ENCODE results near the gene SLC24A3. TPM values are rescaled to one million over a fixed set of nuclear protein-coding genes. Genes with fewer than 3 reads are reported as not detected.
A peak's percentile ranks its signal among the peaks of the same experiment; 100 is the strongest.

Gene SLC24A3
- total and polyA plus RNA-seq, 2 of the 13 experiments (the other 11 are each of a cell fraction or from before 2014, with no cell fraction given), result not detected

GRCh38 chr20:19652591-19653026 is 440.2 kb downstream of the SLC24A3 start (continued):
- TF ChIP-seq ETV5 (CRISPR knock-in tag; IDR thresholded peaks at IDR 0.05; ENCODE audit: borderline replicate concordance), result peak; percentile 51; the same call in 1 of the 2 replicates
- no peak for TF ChIP-seq MYNN (CRISPR knock-in tag; IDR thresholded peaks at IDR 0.05; ENCODE audit: low read depth)
- no peak for TF ChIP-seq ZNF776 (CRISPR knock-in tag; IDR thresholded peaks at IDR 0.05)
- no peak for TF ChIP-seq ISX (CRISPR knock-in tag; conservative IDR thresholded peaks at IDR 0.05)
- TF ChIP-seq ZNF263 (CRISPR knock-in tag; IDR thresholded peaks at IDR 0.05), result no peak
- no peak for TF ChIP-seq ZNF781 (CRISPR knock-in tag; IDR thresholded peaks at IDR 0.05; ENCODE audit: borderline replicate concordance, not compliant biosample characterization)
- TF ChIP-seq ARNT2 (CRISPR knock-in tag; IDR thresholded peaks at IDR 0.05; ENCODE audit: low read depth), result no peak
- TF ChIP-seq DNMT3B (CRISPR knock-in tag; conservative IDR thresholded peaks at IDR 0.05), result no peak
- TF ChIP-seq NPAS2 (CRISPR knock-in tag; IDR thresholded peaks at IDR 0.05; ENCODE audit: borderline replicate concordance), result no peak

GRCh38 chr20:19653327-19653726 is 440.9 kb downstream of the SLC24A3 start:
- H3K36me3 ChIP-seq (replicated peaks in 1 of 2; ENCODE audit: control insufficient read depth in 1 of 2, insufficient read depth in 2 of 2, low read length in 2 of 2), result no peaks in the 10 kb centered on the region
- H4K20me1 ChIP-seq (ENCODE audit: insufficient read depth, low read length), result no peaks in the 10 kb centered on the region
- 37% methylated on average over 5 of the region's 6 CpGs for WGBS (ENCODE audit: low lambda C conversion rate)
- H2AFZ ChIP-seq (ENCODE audit: low read length), result no peak overlapping the region
- H3K4me3 ChIP-seq (replicated peaks in 1 of 3; ENCODE audit: insufficient read depth in 1 of 3, low read depth in 2 of 3, low read length in 3 of 3), result no peak overlapping the region
- ATAC-seq (peak; percentile 42; the same call in 1 of the 3 replicates), FAIRE-seq (no peak), DNase-seq (ENCODE audit: low spot score) (no peak)
- TF ChIP-seq NRL (CRISPR knock-in tag; IDR thresholded peaks at IDR 0.05; ENCODE audit: borderline replicate concordance), result 0 out of 2 replicates have a peak, but pooled peaks have one; percentile 27
- no peak for TF ChIP-seq HIVEP1 (CRISPR knock-in tag; IDR thresholded peaks at IDR 0.05)
- TF ChIP-seq ZNF317 (CRISPR knock-in tag; IDR thresholded peaks at IDR 0.05), result no peak
- 0 out of 2 replicates have a peak, but pooled peaks have one; percentile 8 for TF ChIP-seq SPEN (CRISPR knock-in tag; IDR thresholded peaks at IDR 0.05; ENCODE audit: low read depth)
- peaks cover 0 to 36% of the 10 kb centered on the region in 2 experiments; a peak in 4 of 5 replicates for H3K27me3 ChIP-seq (ENCODE audit: control insufficient read depth in 1 of 2, insufficient read depth in 2 of 2, low read length in 2 of 2)
- in situ Hi-C loops (cut with HindIII; ENCODE audit: extremely low pct_ligation_motif_present, low pct_unique_long_range_greater_than_20kb), result no loop called here
- intact Hi-C loops (cut with micrococcal nuclease; ENCODE audit: unreplicated experiment), result no loop called here
- no peaks in the 10 kb centered on the region for H3K79me2 ChIP-seq (ENCODE audit: insufficient read depth, low read length)
- H3K4me1 ChIP-seq (ENCODE audit: insufficient read depth, low read length), result peaks cover 19% of the 10 kb centered on the region
- BruUV-seq (replicated peaks), result no TSS peak
- 0 out of 2 replicates have a peak, but pooled peaks cover 5% of the 10 kb centered on the region for H3K9me3 ChIP-seq (ENCODE audit: low read length)
- no peak overlapping the region for H3K9ac ChIP-seq (ENCODE audit: insufficient read depth, low read depth, low read length)
- H3K4me2 ChIP-seq (ENCODE audit: low read depth, low read length), result no peak overlapping the region
- H3K27ac ChIP-seq (ENCODE audit: extremely low read length, insufficient read depth, low read length), result no peak overlapping the region
- POLR2A ChIA-PET, result no interaction called here
- CTCF ChIA-PET (ENCODE audit: low intra/inter-chr PET ratio, low total read pairs), result no interaction called here
